IMR-90 (cell line): Measurements from ENCODE around the gene STYK1. TPM values are rescaled to one million over a fixed set of nuclear protein-coding genes. Genes with fewer than 3 reads are reported as not detected.

Experiments
- ATAC-seq: fragments of 200-7000 bp; cut with Tn5 transposase; 2 replicates; pipeline ENCODE4 v1.9.1; 2020; ENCODE audit warnings: low read depth, mild to moderate bottlenecking, moderate library complexity
- BruUV-seq: library from RNA; stranded (reverse); fragments of 400-500 nt; replicated peaks from 2 replicates; lab custom pipeline; 2021; lab: Mats Ljungman, UMichigan
- CTCF ChIA-PET: fragments of 300-600 bp; formaldehyde crosslinking; extraction: SDS; loops from one replicate; lab custom pipeline; 2021; ENCODE audit warnings: antibody characterized with exemption; lab: Yijun Ruan, JAX
- POLR2A ChIA-PET: fragments of 300-600 bp; sonication (Branson Sonifier 250); formaldehyde crosslinking; loops from one replicate; lab custom pipeline; 2022; ENCODE audit warnings: antibody characterized with exemption; ENCODE audit not compliant: unreplicated experiment; lab: Charles Lee
- DNase-seq: peaks from one replicate; pipeline ENCODE4 v3.0.0; 2013
- H2AFZ ChIP-seq: replicated peaks from 2 replicates; pipeline ENCODE3; 2013; ENCODE audit warnings: low read length, mild to moderate bottlenecking; ENCODE audit not compliant: poor library complexity
- H2AK5ac ChIP-seq: 2 replicates; pipeline ENCODE4 v1.6.1; 2013; ENCODE audit warnings: low read depth, low read length, inconsistent platforms
- H2AK9ac ChIP-seq: replicated peaks from 2 replicates; pipeline ENCODE3; 2013; ENCODE audit warnings: mild to moderate bottlenecking, low read depth, low read length, moderate library complexity; ENCODE audit not compliant: poor library complexity
- H2BK120ac ChIP-seq: 2 replicates; pipeline ENCODE4 v1.6.1; 2013; ENCODE audit warnings: low read depth, low read length, inconsistent platforms
- H2BK15ac ChIP-seq: 3 replicates; pipeline ENCODE4 v1.6.1; 2013; ENCODE audit warnings: low read depth, low read length, inconsistent platforms
- H2BK20ac ChIP-seq: 2 replicates; pipeline ENCODE4 v1.6.1; 2013; ENCODE audit warnings: low read depth, mild to moderate bottlenecking, inconsistent platforms, low read length, moderate library complexity
- H2BK5ac ChIP-seq: 2 replicates; pipeline ENCODE4 v1.6.1; 2013; ENCODE audit warnings: mild to moderate bottlenecking, low read depth, low read length, inconsistent platforms; ENCODE audit not compliant: poor library complexity, severe bottlenecking
- H3K14ac ChIP-seq: replicated peaks from 2 replicates; pipeline ENCODE4 v1.6.1; 2013; ENCODE audit warnings: low read depth, low read length, inconsistent platforms
- H3K18ac ChIP-seq: 2 replicates; pipeline ENCODE4 v1.6.1; 2013; ENCODE audit warnings: low read depth, low read length, control low read depth
- H3K23ac ChIP-seq: 2 replicates; pipeline ENCODE4 v1.6.1; 2013; ENCODE audit warnings: low read depth, low read length, inconsistent platforms
- H3K27ac ChIP-seq: 2 replicates; pipeline ENCODE4 v1.5.1; 2013; ENCODE audit warnings: mild to moderate bottlenecking, control low read depth, low read length; ENCODE audit not compliant: insufficient read depth
- H3K27me3 ChIP-seq: 2 replicates; pipeline ENCODE4 v1.6.1; 2013; ENCODE audit warnings: low read length; ENCODE audit not compliant: control insufficient read depth, insufficient read depth
- H3K36me3 ChIP-seq: 2 replicates; pipeline ENCODE4 v1.6.1; 2013; ENCODE audit warnings: low read length, mixed read lengths; ENCODE audit not compliant: control insufficient read depth, insufficient read depth
- H3K4ac ChIP-seq: 2 replicates; pipeline ENCODE4 v1.6.1; 2013; ENCODE audit warnings: low read depth, low read length, inconsistent platforms
- H3K4me1 ChIP-seq: 2 replicates; pipeline ENCODE4 v1.6.1; 2013; ENCODE audit warnings: low read length, mixed read lengths; ENCODE audit not compliant: control insufficient read depth, insufficient read depth
- H3K4me2 ChIP-seq: 2 replicates; pipeline ENCODE4 v1.6.1; 2013; ENCODE audit warnings: low read depth, mild to moderate bottlenecking, control low read depth, low read length, moderate library complexity
- H3K4me3 ChIP-seq: 2 replicates; pipeline ENCODE4 v1.5.1; 2013; ENCODE audit warnings: low read depth, mild to moderate bottlenecking, control low read depth, low read length, moderate library complexity; ENCODE audit not compliant: insufficient read depth
- H3K56ac ChIP-seq: 2 replicates; pipeline ENCODE4 v1.6.1; 2013; ENCODE audit warnings: low read length, inconsistent platforms; ENCODE audit not compliant: insufficient read depth; ENCODE audit errors: extremely low read depth
- H3K79me1 ChIP-seq, 2 experiments: 2 replicates each; pipeline ENCODE4 v1.6.1; 2013; ENCODE audit warnings: low read length in 2 of 2, inconsistent platforms in 1 of 2, low read depth in 1 of 2
- H3K9ac ChIP-seq: 2 replicates; pipeline ENCODE4 v1.6.1; 2013; ENCODE audit warnings: low read depth, low read length, control low read depth
- H3K9me1 ChIP-seq: 2 replicates; pipeline ENCODE4 v1.6.1; 2013; ENCODE audit warnings: low read length, inconsistent platforms; ENCODE audit not compliant: insufficient read depth
- H3K9me3 ChIP-seq: 2 replicates; pipeline ENCODE4 v1.6.1; 2013; ENCODE audit warnings: low read length; ENCODE audit not compliant: control insufficient read depth, insufficient read depth
- H4K20me1 ChIP-seq: 2 replicates; pipeline ENCODE4 v1.6.1; 2013; ENCODE audit warnings: low read length, inconsistent platforms; ENCODE audit not compliant: insufficient read depth
- H4K5ac ChIP-seq: 2 replicates; pipeline ENCODE4 v1.6.1; 2013; ENCODE audit warnings: mild to moderate bottlenecking, low read depth, low read length, control low read depth
- H4K8ac ChIP-seq, 2 experiments: 2 replicates each; pipeline ENCODE4 v1.6.1; 2013; ENCODE audit warnings: low read depth in 2 of 2, low read length in 2 of 2, control low read depth in 1 of 2, inconsistent platforms in 1 of 2
- H4K91ac ChIP-seq: 2 replicates; pipeline ENCODE4 v1.6.1; 2013; ENCODE audit warnings: low read depth, low read length, inconsistent platforms; ENCODE audit not compliant: insufficient read depth
- BHLHE40 ChIP-seq: fragments of 150-350 bp; IDR thresholded peaks from 2 replicates; pipeline ENCODE4 v1.6.1; 2016; ENCODE audit warnings: mild to moderate bottlenecking, low read depth, low read length
- CEBPB ChIP-seq: IDR thresholded peaks from 2 replicates; pipeline ENCODE4 v1.6.1; 2012; ENCODE audit warnings: low read depth, low read length, improper control_type of control experiment
- POLR2A ChIP-seq: IDR thresholded peaks from 2 replicates; pipeline ENCODE4 v1.6.1; 2012; ENCODE audit warnings: mild to moderate bottlenecking, low read depth, low read length
- RAD21 ChIP-seq: IDR thresholded peaks from 2 replicates; pipeline ENCODE4 v1.6.1; 2012; ENCODE audit warnings: low read length, improper control_type of control experiment
- RCOR1 ChIP-seq: IDR thresholded peaks from 2 replicates; pipeline ENCODE4 v1.6.1; 2012; ENCODE audit warnings: mild to moderate bottlenecking, low read length, improper control_type of control experiment; ENCODE audit not compliant: insufficient replicate concordance
- dilution Hi-C: fragments of 300-500 bp; cut with HindIII; formaldehyde crosslinking; loops from one replicate; pipeline ENCODE4 v1.14.3; 2018; ENCODE audit warnings: low sequenced_read_pairs; ENCODE audit not compliant: unreplicated experiment
- in situ Hi-C: fragments of 300-500 bp; cut with MboI; formaldehyde crosslinking; loops from 3 replicates; pipeline ENCODE4 v1.14.3; 2019; ENCODE audit warnings: low sequenced_read_pairs, inconsistent platforms, mixed read lengths
- intact Hi-C: fragments of 100-400 bp; cut with micrococcal nuclease; formaldehyde crosslinking; loops from 2 replicates; pipeline ENCODE4 v1.10.0; 2022
- polyA plus RNA-seq, 3 experiments: library from polyadenylated mRNA; depleted of rRNA; stranded (reverse); fragments of >200 nt; gene quantifications; 2 replicates each; pipeline ENCODE4 v1.2.3, GENCODE V29; 2012; ENCODE audit warnings: low replicate concordance in 1 of 3
- total RNA-seq: library from RNA; depleted of rRNA; stranded (reverse); fragments of >200 nt; gene quantifications from 2 replicates; pipeline ENCODE4 v1.2.3, GENCODE V29; 2012
- TF ChIP-seq, protein P1 (sequence below): fragments of 150-350 bp; IDR thresholded peaks from 2 replicates; pipeline ENCODE4 v1.6.1; 2016; ENCODE audit warnings: low read depth, mild to moderate bottlenecking, low read length, moderate library complexity, borderline replicate concordance

STYK1 gene
- total and polyA plus RNA-seq, 2 of the 4 experiments (the other 2 are of a cell fraction) = 0.36 to 0.72 TPM

DNA sequence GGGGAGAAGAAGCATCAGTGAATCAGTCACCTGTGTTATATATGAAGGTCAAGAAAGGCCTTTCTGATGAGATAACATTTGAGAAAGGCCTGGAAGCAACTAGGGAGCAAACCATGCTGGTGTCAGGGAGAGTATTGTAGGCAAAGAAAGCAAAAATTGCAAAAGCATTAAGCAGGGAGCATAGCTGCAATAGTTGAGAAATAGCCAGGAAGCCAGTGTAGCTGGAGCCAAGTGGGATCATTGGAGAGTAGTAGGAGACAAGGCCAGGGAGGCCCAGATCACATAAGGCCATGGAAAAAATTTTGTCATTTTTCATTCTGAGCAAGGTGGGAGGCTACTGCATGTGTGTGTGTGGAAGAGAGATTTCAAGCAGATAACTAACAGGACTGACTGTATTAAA is 41.6 kb downstream of the STYK1 start:
- peak overlapping the region; percentile 71 for H2BK120ac ChIP-seq
- H2BK20ac ChIP-seq = peak overlapping the region; percentile 64
- no peaks in the 10 kb centered on the region for H3K27me3 ChIP-seq
- H4K8ac ChIP-seq = peak overlapping the region in 1 of 2 experiments; percentile 53; a peak in 1 of 4 replicates
- dilution Hi-C loops = no loop called here
- no peaks in the 10 kb centered on the region for H4K20me1 ChIP-seq
- no TSS peak for BruUV-seq
- CTCF ChIA-PET = interaction anchor here (1.4 kb wide), 1 partner anchor 18 kb away, joined by 3 read pairs; no protein-coding TSS in a partner anchor
- H3K9me1 ChIP-seq = no peaks in the 10 kb centered on the region
- no peak overlapping the region for H3K27ac ChIP-seq
- ATAC-seq (peak; percentile 79), DNase-seq (peak; percentile 31)
- no peak overlapping the region; the same call in 1 of the 2 replicates for H3K9ac ChIP-seq
- TF ChIP-seq POLR2A (no peak), CEBPB (peak; percentile 35; the same call in 1 of the 2 replicates), RCOR1 (no peak), BHLHE40 (no peak), RAD21 (no peak)
- TF ChIP-seq, protein P1, sequence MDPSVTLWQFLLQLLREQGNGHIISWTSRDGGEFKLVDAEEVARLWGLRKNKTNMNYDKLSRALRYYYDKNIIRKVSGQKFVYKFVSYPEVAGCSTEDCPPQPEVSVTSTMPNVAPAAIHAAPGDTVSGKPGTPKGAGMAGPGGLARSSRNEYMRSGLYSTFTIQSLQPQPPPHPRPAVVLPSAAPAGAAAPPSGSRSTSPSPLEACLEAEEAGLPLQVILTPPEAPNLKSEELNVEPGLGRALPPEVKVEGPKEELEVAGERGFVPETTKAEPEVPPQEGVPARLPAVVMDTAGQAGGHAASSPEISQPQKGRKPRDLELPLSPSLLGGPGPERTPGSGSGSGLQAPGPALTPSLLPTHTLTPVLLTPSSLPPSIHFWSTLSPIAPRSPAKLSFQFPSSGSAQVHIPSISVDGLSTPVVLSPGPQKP = no peak
- H2AFZ ChIP-seq = no peak overlapping the region
- H3K79me1 ChIP-seq = no peaks in the 10 kb centered on the region
- H3K56ac ChIP-seq = no peak overlapping the region; the same call in 1 of the 2 replicates
- in situ Hi-C loops = no loop called here
- H3K9me3 ChIP-seq = no peaks in the 10 kb centered on the region
- H3K18ac ChIP-seq = peak overlapping the region; percentile 60; the same call in 1 of the 2 replicates
- no peak overlapping the region for H3K4me2 ChIP-seq
- peaks cover 6% of the 10 kb centered on the region; the same call in 1 of the 2 replicates for H3K4me1 ChIP-seq
- peak overlapping the region; percentile 46; the same call in 1 of the 2 replicates for H3K14ac ChIP-seq
- peak overlapping the region; percentile 78 for H2BK5ac ChIP-seq
- intact Hi-C loops = no loop called here
- no peak overlapping the region for H3K4me3 ChIP-seq
- peak overlapping the region; percentile 66; the same call in 1 of the 3 replicates for H2BK15ac ChIP-seq
- H4K91ac ChIP-seq = peak overlapping the region; percentile 12; the same call in 1 of the 2 replicates
- POLR2A ChIA-PET = no interaction called here
- H2AK9ac ChIP-seq = no peak overlapping the region
- H4K5ac ChIP-seq = no peak overlapping the region; the same call in 1 of the 2 replicates
- no peaks in the 10 kb centered on the region for H3K36me3 ChIP-seq
- H3K23ac ChIP-seq = no peak overlapping the region; the same call in 1 of the 2 replicates
- H3K4ac ChIP-seq = peak overlapping the region; percentile 36; the same call in 1 of the 2 replicates
- H2AK5ac ChIP-seq = peak overlapping the region; percentile 44; the same call in 1 of the 2 replicates
